Measurements from ENCODE around the gene ATP13A1.
"Not testable (repeated sequence)": the region's sequence is repeated elsewhere in the genome, so short reads cannot be mapped to it uniquely, and the experiment has no call there.

Gene ATP13A1

GRCh38 chr19:19663256-19664120 lies at the start of gene ATP13A1:
ATP13A1 (minus strand) TSS chr19:19663676; CDS start chr19:19663666, 10 bp downstream.
- DNase-seq: peak; percentile 98

GRCh38 chr19:19711934-19712828 lies 48.7 kb upstream of the ATP13A1 start:
- no peak for DNase-seq

GRCh38 chr19:19711306-19711933 lies 47.9 kb upstream of the ATP13A1 start:
- DNase-seq: no peak

GRCh38 chr19:19710506-19710905 lies 47.0 kb upstream of the ATP13A1 start:
- DNase-seq: no peak

- no peak for DNase-seq
Measured at GRCh38 chr19:19704836-19705235, 41.4 kb upstream of the ATP13A1 start.

- not testable (repeated sequence) for DNase-seq
Measured at GRCh38 chr19:19700493-19700892, 37.0 kb upstream of the ATP13A1 start.

GRCh38 chr19:19697589-19697988 lies 34.1 kb upstream of the ATP13A1 start:
- DNase-seq: no peak

GRCh38 chr19:19696386-19696785 lies 32.9 kb upstream of the ATP13A1 start:
- DNase-seq: no peak

- no peak for DNase-seq
Measured at GRCh38 chr19:19691683-19692082, 28.2 kb upstream of the ATP13A1 start.

GRCh38 chr19:19689023-19689422 lies 25.5 kb upstream of the ATP13A1 start:
- not testable (repeated sequence) for DNase-seq

- DNase-seq: no peak
Measured at GRCh38 chr19:19687090-19687489, 23.6 kb upstream of the ATP13A1 start.

- DNase-seq: no peak
Measured at GRCh38 chr19:19686580-19686979, 23.1 kb upstream of the ATP13A1 start.

GRCh38 chr19:19686119-19686518 lies 22.6 kb upstream of the ATP13A1 start:
- DNase-seq: not testable (repeated sequence)

GRCh38 chr19:19679176-19680073 lies 15.9 kb upstream of the ATP13A1 start:
- no peak for DNase-seq

- DNase-seq: no peak
Measured at GRCh38 chr19:19677579-19677978, 14.1 kb upstream of the ATP13A1 start.

GRCh38 chr19:19674315-19674714 lies 10.8 kb upstream of the ATP13A1 start:
- DNase-seq: no peak

GRCh38 chr19:19672816-19673215 lies 9.3 kb upstream of the ATP13A1 start:
- no peak for DNase-seq

- no peak for DNase-seq
Measured at GRCh38 chr19:19670070-19670551, 6.6 kb upstream of the ATP13A1 start.

- DNase-seq: peak; percentile 94
Measured at GRCh38 chr19:19668230-19669012, 4.9 kb upstream of the ATP13A1 start, which contains the start of gene ZNF101. ZNF101 (plus strand) TSS chr19:19668839; CDS start chr19:19668964, 125 bp downstream.

GRCh38 chr19:19665420-19665948 lies 2.0 kb upstream of the ATP13A1 start:
- not testable (repeated sequence) for DNase-seq

GRCh38 chr19:19662871-19663255 lies 613 bp downstream of the ATP13A1 start:
- DNase-seq: no peak
